HG02588 (cell line): ENCODE data around the gene NOL3.

Experiments
- ATAC-seq: cut with Tn5 transposase; IDR thresholded peaks from one replicate; pipeline ENCODE4 v1.9.1; 2021; ENCODE audit warnings: mild to moderate bottlenecking, moderate library complexity; ENCODE audit not compliant: unreplicated experiment

The NOL3 gene

DNA sequence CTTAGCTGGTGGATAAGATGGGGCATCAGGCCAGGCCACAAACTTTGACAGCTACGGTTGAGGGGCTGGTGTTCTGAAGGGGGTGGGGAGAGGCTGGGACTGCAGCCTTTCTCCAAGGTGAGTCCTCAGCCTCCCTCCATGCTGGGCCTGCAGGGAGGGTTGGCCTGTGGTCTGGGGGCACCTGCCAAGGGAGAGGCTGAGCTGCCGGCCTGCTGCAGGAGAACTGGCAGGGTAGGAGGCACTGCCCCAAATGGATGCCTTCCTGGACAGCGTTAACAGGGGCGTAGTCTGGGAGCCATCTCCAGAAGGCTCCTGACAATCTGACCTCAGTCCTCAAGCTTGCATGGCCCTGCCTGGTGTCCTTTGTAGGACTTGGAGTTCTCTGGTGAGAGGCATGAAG is 33.7 kb downstream of the NOL3 start:
- no peak for ATAC-seq

DNA sequence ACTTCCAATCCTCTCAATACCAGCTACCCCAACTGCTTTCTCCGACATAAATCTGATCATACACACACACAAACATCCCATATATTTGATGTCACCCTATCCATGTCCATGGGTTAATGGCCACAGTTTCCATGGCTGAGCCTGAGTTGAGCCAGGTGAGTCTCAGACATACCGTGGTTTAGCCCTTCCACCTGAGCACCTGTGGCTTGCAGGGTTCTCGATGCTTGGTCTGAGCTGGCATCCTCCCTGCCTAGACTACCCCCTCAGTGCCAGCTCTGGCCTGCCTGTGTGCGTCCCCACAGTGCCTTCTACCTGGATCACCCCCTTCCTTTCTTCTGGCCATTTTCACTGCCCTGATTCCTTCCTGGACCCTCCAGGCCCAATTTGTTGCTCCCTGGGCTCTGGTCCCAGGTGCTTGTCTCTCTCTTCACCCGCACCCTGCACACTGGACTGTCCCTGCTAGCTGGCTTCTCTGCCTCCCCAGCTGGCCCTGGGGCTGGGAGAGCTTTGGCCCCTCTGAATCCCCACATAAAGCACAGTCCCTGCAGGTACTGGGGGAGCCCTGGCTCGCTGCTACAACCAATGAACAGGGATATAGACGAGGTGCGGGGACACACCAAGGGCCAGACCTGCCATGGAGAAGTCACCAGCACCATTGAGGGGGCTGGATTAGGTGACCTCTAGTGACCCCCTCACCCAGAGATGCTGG is 35.9 kb downstream of the NOL3 start:
- no peak for ATAC-seq

DNA sequence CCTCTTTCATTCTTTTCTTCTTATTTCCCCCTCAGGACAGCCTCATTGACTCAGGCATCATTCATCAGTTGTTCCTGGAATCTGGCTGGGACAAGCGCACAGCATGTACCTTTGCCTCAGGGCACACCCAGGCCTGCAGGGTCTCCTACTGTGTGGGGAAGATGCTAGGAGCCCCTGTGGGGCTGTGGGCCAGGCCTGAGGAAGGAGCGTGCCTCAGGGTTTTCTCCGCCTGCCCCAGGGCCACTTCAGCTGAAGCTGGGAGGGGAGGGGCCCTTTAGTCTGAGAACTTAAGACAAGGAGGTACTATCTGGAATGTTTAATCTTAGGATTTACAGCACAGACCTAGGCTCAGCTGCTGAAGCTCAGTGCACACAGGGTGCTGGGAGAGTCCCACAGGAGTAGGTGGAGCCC is 36.5 kb downstream of the NOL3 start:
- no peak for ATAC-seq

DNA sequence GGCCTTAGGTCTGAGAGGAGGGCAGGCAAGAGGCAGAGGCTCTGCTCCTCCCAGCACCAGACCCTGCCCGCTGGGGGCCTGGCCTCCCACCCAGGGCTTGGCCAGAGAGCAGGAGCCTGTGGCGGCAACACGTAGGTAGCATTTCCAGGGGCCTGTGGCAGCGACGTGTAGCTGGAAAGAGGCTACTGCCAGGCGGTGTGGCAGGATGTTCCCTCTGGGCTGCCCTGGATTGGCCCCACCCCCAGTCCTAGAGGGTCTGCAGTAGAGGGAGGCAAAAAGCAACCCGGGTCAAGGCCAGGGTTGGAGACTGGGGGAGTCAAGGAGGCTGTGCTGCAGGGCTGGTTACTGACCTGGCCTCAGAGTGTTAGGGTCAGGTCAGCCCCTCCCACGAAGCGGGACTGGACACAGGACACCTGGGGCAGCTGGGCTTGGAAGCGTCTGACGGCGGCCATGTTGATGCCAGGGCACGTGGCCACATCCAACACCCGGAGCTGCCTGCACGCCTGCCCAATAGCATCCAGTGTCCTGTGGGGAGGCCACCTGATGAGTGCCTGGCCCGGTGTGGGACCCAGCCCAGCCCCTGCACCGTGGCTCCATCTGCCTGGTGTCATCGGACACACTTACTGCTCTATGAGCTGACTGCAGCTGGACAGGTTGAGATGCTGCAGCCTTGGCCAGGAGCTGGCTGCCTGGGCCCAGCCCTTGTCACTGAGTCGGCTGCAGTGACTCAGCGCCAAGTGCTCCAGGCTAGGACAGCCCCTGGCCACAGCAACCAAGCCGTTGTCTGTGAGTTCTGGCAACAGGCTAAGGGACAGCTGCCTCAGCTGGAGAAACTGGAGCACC is 37.1 kb downstream of the NOL3 start:
- no peak for ATAC-seq

DNA sequence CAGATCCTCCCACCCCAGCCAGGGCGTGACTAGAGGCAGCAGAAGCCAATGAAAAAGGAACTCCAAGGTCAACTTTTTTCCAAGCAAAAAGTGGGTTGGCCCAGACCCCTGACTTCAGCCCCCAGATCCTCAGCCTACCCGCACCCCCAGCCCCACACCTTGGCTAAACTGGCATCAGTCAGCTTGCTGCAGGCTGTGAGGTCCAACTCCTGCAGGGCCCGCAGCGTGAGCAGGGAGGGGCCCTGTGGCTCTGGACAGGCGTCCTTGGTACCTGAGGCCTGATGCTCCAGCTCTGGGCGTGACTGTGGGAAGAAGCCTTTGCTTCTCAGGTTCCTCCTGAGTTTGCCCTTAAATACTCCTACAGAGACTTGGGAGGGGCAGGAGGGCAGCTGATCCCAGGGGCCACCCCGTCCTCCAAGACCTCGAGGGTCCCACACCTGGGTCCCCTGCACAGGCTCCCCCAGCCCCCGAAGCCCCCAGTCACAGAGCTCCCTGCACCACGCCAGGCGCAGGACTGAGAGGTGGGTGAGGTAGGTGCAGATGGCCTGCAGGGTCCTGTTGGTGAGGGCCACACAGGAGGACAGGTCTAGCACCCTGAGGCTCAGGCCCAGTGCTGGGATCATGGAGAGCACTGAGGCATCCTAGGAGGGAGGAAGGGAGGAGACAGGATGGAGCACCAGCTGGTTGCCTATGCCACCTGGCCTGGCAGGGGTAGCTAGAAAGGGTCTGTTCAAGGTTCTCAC is 38.0 kb downstream of the NOL3 start:
- no peak for ATAC-seq

DNA sequence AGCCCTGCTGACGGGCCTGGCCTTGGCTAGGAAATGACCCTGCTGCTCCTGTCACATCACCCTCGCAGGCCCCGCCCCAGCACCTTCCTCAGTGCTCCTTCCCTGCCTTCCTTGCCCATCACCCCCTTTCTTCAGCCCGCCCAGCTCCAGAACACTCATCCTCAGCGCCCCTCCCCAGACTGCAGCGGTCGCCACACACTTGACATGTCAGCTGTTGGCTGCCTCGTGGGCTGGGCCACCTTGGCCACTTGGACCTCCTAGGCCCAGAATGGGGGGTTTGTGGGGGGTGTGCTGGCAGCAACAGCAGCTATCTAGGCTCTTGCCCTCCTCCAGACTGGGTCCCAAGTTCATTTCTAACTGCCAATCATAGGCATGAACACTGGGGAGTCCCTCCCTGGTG is 39.2 kb downstream of the NOL3 start:
- no peak for ATAC-seq

DNA sequence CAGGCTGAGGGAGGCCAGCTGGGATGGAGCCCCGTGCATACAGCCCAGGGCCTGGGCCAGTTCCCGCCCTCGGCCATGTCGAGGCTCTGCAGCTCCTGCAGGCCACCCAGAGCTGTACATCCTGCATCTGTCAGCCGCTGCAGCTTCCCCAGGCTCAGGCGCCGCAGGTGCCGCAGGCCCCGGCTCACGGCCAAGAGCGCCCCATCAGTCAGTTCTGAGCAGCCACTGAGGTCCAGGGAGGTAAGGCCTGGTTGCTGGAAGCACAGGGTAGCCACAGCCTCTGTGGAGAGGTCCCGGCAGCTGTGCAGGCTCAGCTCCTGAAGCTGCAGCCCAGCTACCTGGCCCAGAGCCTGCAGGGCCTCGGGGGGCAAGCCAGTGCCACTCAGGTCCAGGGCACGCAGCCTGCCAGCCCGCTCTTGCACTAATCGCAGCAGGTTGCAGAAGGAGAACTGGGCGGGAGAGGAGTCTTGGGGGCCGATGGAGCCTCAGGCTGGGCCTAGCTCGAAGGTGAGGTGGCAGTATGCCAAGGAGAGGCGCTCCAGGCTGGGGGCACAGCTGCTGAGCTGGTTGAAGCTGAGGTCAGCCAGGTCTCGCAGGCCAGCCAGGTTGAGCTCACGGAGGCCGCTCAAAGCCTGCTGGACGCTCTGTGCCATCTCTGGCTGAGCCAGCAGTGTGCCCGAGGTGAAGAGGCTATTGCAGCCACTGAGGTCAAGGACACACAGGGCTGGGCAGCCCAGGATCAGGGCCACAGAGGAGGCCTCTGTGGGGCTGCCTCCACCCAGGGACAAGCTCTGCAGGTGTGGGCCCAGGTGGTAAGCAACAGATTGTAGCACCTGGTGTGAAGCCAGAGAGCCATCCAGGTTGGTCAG is 40.0 kb downstream of the NOL3 start:
- no peak for ATAC-seq

DNA sequence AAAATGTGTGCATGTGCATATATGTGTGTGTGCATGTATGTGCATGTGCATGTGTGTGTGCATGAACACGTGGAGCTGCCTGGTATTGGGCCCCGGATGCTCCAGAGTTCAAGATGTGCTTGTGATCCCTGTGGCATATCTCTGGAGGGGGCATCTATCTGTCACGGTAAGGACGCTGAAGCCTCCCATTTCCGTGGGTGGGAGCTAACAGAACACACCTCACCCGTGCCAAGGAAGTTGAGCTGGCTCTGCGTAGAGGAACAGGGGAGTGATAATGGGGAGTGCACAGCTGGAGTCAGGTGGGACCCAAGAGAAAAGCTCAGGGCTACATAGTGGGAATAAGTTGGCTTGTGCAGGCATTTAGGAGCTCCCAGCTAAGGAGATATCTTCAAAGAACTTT is 41.3 kb downstream of the NOL3 start:
- no peak for ATAC-seq

DNA sequence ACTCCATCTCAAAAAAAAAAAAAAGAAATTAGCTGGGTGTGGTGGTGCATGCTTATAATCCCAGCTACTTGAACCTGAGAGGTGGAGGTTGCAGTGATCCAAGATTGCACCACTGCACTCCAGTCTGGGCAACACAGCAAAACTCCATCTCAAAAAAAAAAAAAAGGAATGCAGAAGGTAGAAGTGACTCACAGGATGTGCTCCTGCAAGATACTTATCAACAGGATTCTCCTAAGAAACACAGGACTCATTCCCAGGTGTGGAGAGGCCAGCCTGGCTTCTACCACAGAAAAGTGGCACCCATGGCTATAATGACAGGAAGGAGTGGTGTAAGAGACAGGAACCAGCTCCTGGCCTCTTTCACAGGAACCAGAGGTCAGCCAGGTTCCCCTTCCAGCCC is 42.4 kb downstream of the NOL3 start:
- ATAC-seq: no peak

DNA sequence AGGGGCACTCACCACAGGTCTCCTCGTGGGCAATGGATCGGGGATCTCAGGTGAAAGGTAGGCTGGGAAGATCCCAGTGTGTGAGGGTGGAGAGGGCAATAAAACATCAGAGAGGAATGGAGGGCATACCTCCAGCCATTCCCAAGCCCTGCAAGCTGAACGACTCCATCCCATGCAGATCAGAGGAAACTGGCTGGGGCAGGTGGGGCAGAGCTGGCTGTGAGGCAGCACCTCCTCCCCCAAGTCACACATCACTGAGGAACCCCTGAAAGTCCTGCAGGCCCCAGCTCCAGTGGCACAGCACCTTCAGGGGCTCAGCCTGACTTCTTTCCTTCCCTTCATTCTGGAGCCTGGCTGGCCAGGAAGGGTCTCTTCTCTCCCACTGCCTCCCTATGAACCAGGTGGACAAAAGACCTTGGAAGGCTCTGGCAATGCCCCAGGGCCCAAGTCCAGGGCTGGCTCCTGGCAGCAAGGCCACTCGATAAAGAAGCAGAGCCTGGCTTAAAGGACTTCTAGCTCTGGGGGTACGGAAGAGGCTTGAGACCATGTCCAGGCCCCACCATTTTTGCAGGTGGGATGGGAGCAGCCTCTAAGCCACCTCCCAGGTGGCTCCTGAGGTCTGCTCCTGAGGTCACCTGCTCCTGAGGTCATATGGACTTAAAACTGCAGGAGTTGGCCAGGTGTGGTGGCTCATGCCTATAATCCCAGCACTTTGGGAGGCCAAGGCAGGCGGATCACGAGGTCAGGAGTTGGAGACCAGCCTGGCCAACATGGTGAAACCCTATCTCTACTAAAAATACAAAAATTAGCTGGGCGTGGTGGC is 43.1 kb downstream of the NOL3 start:
- ATAC-seq: no peak

DNA sequence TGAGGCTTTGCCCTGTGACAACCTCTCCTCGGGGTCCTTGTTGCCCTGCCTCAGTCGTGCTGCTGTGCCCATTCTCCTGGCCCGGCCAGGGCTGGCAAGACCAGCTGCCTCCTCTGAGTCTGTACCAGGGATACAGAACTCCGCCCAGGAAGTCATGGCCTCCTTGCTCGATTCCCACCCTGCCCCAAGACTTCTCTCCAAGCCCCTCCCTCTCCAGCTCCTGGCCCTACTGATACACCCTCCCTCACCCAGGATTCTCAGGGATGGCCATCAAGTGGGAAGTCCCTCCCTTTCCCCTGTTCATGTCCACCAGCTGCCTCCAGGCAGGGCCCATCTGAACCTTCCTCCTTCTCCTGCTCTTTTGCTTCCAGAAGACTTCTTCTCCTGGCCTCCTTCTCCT is 45.4 kb downstream of the NOL3 start:
- ATAC-seq: no peak

DNA sequence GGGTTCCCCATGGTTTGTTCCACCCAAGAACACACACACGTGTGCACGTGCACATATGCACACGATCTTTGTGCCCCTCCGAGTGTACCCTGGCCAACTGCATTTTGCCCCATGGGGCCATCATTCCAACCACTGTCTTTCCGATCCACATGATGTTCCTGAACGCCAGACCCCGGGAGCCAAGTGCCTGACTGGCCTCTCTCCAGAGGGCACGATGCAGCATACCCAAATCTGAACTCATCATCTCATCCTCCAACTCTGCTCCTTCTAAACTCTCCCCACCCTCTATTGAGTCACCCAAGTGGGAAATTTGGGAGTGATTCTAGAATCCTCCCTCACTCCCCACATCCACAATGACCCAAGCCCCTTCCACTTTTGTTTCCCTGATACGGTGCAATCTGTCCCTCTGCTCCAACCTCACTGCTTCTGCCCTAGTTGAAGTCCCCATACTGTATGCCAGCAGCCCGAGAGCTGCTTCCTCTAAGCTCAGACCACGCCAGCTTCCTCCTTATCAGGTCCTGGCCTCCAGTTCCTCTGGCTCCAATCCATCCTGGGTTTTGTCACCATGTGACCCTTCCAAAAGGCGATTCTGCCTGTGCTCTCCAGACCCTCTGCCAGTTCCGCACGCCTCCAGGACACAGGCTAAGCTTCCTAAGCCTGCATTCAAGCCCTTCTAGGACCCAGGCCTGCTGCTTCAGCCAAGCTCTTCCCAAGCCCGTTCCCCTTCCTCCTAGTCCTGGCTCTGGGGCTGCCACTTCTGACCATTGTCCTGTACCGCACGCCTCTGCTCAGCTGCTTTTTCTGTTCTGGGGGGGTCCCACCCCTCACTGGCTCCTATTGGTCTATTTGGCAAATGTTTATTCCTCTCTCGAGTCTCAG is 46.5 kb downstream of the NOL3 start:
- no peak for ATAC-seq

DNA sequence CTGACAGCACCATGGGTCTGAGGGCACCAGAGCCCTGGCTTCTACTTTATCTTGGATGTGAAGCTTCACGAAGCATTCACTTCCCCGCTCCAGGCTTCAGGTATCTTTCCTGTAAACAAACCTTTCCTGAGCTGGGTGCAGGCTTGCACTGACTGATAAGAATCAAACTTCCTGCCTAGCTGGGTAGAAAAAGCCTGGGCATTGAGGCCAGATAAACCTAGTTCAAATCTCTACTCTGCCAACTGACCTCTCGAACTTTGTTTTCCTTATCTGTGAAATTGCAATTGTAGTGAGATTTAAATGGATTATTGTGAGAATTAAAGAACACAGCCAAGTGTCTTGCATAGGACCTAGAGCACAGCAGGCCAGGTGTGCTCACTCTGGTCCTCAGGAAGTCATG is 53.7 kb downstream of the NOL3 start:
- ATAC-seq: no peak
